Right lobe of liver (tissue), 4 donors: ENCODE results near the gene HS3ST6.

Source experiments
- CTCF ChIP-seq, 4 donors: fragments of 200-600 bp in 3 of 4; fragments of 450-650 bp in 1 of 4; IDR thresholded peaks; one replicate each; pipeline versions ENCODE4 v1.5.1 to v1.8.0; 2016 to 2022; ENCODE audit warnings: antibody characterized with exemption in 4 of 4, mild to moderate bottlenecking in 2 of 4
- POLR2A ChIP-seq: fragments of 450-650 bp; IDR thresholded peaks from one replicate; pipeline ENCODE4 v1.6.1; 2017; ENCODE audit warnings: antibody characterized with exemption, mild to moderate bottlenecking
- donor health status: DM: no; HTN: no; CAD: no.
- donor health status: DM: no; HTN: no; CAD: no.
- donor health status: DM: no; HTN: yes; CAD: no.

DNA sequence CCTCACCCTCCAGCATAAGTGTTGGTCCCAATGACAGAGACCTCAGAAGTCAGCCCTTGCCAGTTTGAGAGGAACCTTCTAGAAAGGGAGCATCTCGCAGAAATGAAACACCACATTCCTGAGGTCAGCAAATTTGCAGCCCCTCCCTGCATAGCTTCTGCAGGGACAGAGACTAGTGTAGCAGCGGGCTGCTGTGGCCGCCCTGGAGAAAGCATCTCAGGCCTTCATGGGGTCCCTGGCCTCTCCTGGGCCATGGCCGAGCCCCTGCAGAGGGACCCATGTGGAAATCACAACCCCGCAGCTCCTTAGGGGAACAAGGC, 11.4 kb downstream of the HS3ST6 start:
- no peak for TF ChIP-seq CTCF (IDR thresholded peaks at IDR 0.05)
- no peak for TF ChIP-seq POLR2A
